GM23338 (cell line): Measurements from ENCODE around the gene MLPH. TPM values are rescaled to one million over a fixed set of nuclear protein-coding genes. Genes with fewer than 3 reads are reported as not detected.
A peak's percentile ranks its signal among the peaks of the same experiment; 100 is the strongest.

Experiments
- ATAC-seq: fragments of 200-7000 bp; cut with Tn5 transposase; 3 replicates; pipeline ENCODE4 v1.9.1; 2020
- DNase-seq: peaks from one replicate; pipeline ENCODE4 v3.0.0-alpha.2; 2015; ENCODE audit warnings: low spot score
- H2AFZ ChIP-seq: fragments of 200-600 bp; sonication (generic); 2 replicates; pipeline ENCODE4 v1.8.0; 2016; ENCODE audit warnings: antibody characterized with exemption, mild to moderate bottlenecking, moderate library complexity
- H3F3A ChIP-seq: fragments of 200-600 bp; sonication (generic); replicated peaks from 2 replicates; pipeline ENCODE4 v1.8.0; 2017; ENCODE audit warnings: antibody characterized with exemption, mixed run types, low read depth
- H3K27ac ChIP-seq: fragments of 200-600 bp; sonication (generic); 2 replicates; pipeline ENCODE4 v1.6.1; 2016; ENCODE audit warnings: low read depth
- H3K27me3 ChIP-seq: fragments of 200-600 bp; sonication (generic); 2 replicates; pipeline ENCODE4 v1.8.0; 2016; ENCODE audit warnings: mild to moderate bottlenecking, mixed run types, moderate library complexity; ENCODE audit not compliant: insufficient read depth
- H3K36me3 ChIP-seq: fragments of 200-600 bp; sonication (generic); 2 replicates; pipeline ENCODE4 v1.8.0; 2016; ENCODE audit warnings: mild to moderate bottlenecking; ENCODE audit not compliant: insufficient read depth
- H3K4me1 ChIP-seq: fragments of 200-600 bp; sonication (generic); 2 replicates; pipeline ENCODE4 v1.8.0; 2016; ENCODE audit warnings: mild to moderate bottlenecking, moderate library complexity; ENCODE audit not compliant: insufficient read depth
- H3K4me2 ChIP-seq: fragments of 200-600 bp; sonication (generic); 2 replicates; pipeline ENCODE4 v1.7.1; 2017; ENCODE audit warnings: mixed run types
- H3K4me3 ChIP-seq: fragments of 200-600 bp; sonication (generic); 2 replicates; pipeline ENCODE4 v1.6.1; 2016; ENCODE audit warnings: mixed run types
- H3K79me2 ChIP-seq: fragments of 200-600 bp; sonication (generic); replicated peaks from 2 replicates; pipeline ENCODE4 v1.8.0; 2017; ENCODE audit warnings: mild to moderate bottlenecking; ENCODE audit not compliant: insufficient read depth
- H3K9me2 ChIP-seq: fragments of 200-600 bp; sonication (generic); 2 replicates; pipeline ENCODE4 v1.8.0; 2017; ENCODE audit not compliant: insufficient read depth
- H4K20me1 ChIP-seq: fragments of 200-600 bp; sonication (generic); replicated peaks from 2 replicates; pipeline ENCODE4 v1.8.0; 2017; ENCODE audit warnings: mild to moderate bottlenecking; ENCODE audit not compliant: insufficient read depth
- H3K27ac Mint-ChIP-seq: 2 replicates; pipeline ENCODE4 v1.8.0; 2020; ENCODE audit warnings: inconsistent platforms, mild to moderate bottlenecking, moderate library complexity, mixed read lengths
- H3K27me3 Mint-ChIP-seq: 3 replicates; pipeline ENCODE4 v1.8.0; 2022; ENCODE audit warnings: low read depth, mild to moderate bottlenecking, moderate library complexity, mixed read lengths, inconsistent platforms; ENCODE audit not compliant: insufficient read depth, poor library complexity
- H3K36me3 Mint-ChIP-seq: 3 replicates; pipeline ENCODE4 v1.8.0; 2021; ENCODE audit warnings: low read depth, mild to moderate bottlenecking, inconsistent platforms, moderate library complexity, mixed read lengths
- H3K4me1 Mint-ChIP-seq: 3 replicates; pipeline ENCODE4 v1.8.0; 2020; ENCODE audit warnings: mild to moderate bottlenecking, inconsistent platforms, mixed read lengths
- H3K4me3 Mint-ChIP-seq: 3 replicates; pipeline ENCODE4 v1.8.0; 2021; ENCODE audit warnings: moderate library complexity, mild to moderate bottlenecking, inconsistent platforms, mixed read lengths
- H3K9me3 Mint-ChIP-seq: 3 replicates; pipeline ENCODE4 v1.8.0; 2020; ENCODE audit warnings: moderate library complexity, mild to moderate bottlenecking, inconsistent platforms, mixed read lengths
- CREB1 ChIP-seq: fragments of 250-450 bp; sonication (Bioruptor Pico); IDR thresholded peaks from 2 replicates; pipeline ENCODE4 v1.5.0; 2020; ENCODE audit warnings: low read depth, mild to moderate bottlenecking, moderate library complexity
- ETS1 ChIP-seq: IDR thresholded peaks from 2 replicates; pipeline ENCODE4 v1.6.1; 2016; ENCODE audit warnings: antibody characterized with exemption
- EZH2 ChIP-seq: fragments of 200-600 bp; sonication (generic); IDR thresholded peaks from one replicate; pipeline ENCODE4 v1.8.0; 2017; ENCODE audit warnings: antibody characterized with exemption, mild to moderate bottlenecking, low read depth; ENCODE audit not compliant: unreplicated experiment
- NANOG ChIP-seq: IDR thresholded peaks from 2 replicates; pipeline ENCODE4 v1.6.1; 2016; ENCODE audit warnings: antibody characterized with exemption, borderline replicate concordance
- POLR2AphosphoS5 ChIP-seq: IDR thresholded peaks from 2 replicates; pipeline ENCODE4 v1.6.1; 2016; ENCODE audit warnings: antibody characterized with exemption, low read depth
- REST ChIP-seq: IDR thresholded peaks from one replicate; pipeline ENCODE4 v1.6.1; 2018; ENCODE audit warnings: antibody characterized with exemption; ENCODE audit not compliant: unreplicated experiment
- STAT1 ChIP-seq: IDR thresholded peaks from one replicate; pipeline ENCODE4 v1.6.1; 2016; ENCODE audit warnings: antibody characterized with exemption; ENCODE audit not compliant: unreplicated experiment
- ZNF331 ChIP-seq: fragments of 250-450 bp; sonication (Bioruptor Pico); IDR thresholded peaks from 2 replicates; pipeline ENCODE4 v1.5.0; 2020; ENCODE audit warnings: low read depth, mild to moderate bottlenecking, moderate library complexity
- polyA plus RNA-seq: library from polyadenylated mRNA; unstranded; fragments of >200 nt; fragmentation: Nextera tagmentation; extraction: Ambion mirVana; gene quantifications from 2 replicates; pipeline ENCODE4 v1.2.1, GENCODE V29; 2016
- total RNA-seq: library from RNA; depleted of rRNA; stranded (reverse); fragments of >200 nt; shearing (Covaris generic); gene quantifications from 2 replicates; pipeline ENCODE4 v1.2.3, GENCODE V29; 2014
- TF ChIP-seq, protein P1 (sequence below), 2 experiments: fragments of 200-600 bp in 1 of 2; sonication (generic) in 1 of 2; conservative IDR thresholded peaks; 2 replicates each; pipeline versions ENCODE4 v1.5.1 to v1.6.1; 2016 to 2017; ENCODE audit warnings: antibody characterized with exemption in 2 of 2, low read depth in 2 of 2, mild to moderate bottlenecking in 2 of 2, moderate library complexity in 1 of 2

MLPH gene
- total and polyA plus RNA-seq, 2 experiments from 2014 or later: 13.6 to 16.5 TPM

DNA sequence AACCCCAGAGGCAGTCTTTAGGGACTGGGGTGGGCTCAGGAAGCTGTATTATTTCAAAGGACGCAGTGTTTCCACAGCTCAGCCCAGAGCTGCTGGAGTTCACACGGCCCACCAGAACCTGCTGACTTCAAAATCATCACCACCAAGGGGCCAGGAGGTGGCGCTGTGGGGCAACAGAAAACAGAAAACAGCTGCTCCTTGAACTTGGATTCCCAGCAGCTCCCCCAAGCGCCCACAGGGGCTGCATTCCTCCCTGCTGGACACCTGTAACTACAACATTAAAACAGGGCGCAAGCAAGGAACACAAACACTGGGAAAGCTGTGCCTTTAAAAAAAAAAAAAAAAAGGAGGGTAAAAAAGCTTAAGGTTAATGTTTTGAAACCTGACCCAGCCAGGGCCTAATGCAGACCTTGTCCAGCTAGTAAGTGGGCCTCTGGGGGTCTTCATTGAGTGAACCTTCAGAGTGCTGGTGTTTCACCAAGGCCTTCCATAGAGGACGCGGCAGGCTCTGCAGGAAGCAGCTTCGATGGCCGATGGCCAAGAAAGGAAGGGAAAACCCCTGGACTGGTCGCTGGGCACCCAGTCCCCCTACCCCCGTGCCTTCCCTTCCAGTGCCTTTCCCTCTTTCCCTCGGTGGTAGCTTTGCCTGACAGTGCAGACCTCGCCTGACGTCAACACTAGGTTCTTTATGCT lies 25.9 kb downstream of the MLPH start:
- no peak overlapping the region for H3K4me2 ChIP-seq
- no peak overlapping the region for H3K4me3 ChIP-seq
- no peak overlapping the region for H3K4me3 Mint-ChIP-seq
- peaks cover 3% of the 10 kb centered on the region; the same call in 1 of the 2 replicates for H3K4me1 ChIP-seq
- peaks cover 3% of the 10 kb centered on the region for H3K4me1 Mint-ChIP-seq
- peaks cover 2% of the 10 kb centered on the region for H3K27me3 Mint-ChIP-seq
- H3K27ac Mint-ChIP-seq: no peak overlapping the region
- H3K27ac ChIP-seq: peak overlapping the region; percentile 79
- no peak overlapping the region for H2AFZ ChIP-seq
- H4K20me1 ChIP-seq: 0 out of 2 replicates have a peak, but pooled peaks cover 6% of the 10 kb centered on the region
- H3K27me3 ChIP-seq: no peaks in the 10 kb centered on the region
- TF ChIP-seq CREB1 (CRISPR knock-in tag): no peak
- TF ChIP-seq, protein P1, sequence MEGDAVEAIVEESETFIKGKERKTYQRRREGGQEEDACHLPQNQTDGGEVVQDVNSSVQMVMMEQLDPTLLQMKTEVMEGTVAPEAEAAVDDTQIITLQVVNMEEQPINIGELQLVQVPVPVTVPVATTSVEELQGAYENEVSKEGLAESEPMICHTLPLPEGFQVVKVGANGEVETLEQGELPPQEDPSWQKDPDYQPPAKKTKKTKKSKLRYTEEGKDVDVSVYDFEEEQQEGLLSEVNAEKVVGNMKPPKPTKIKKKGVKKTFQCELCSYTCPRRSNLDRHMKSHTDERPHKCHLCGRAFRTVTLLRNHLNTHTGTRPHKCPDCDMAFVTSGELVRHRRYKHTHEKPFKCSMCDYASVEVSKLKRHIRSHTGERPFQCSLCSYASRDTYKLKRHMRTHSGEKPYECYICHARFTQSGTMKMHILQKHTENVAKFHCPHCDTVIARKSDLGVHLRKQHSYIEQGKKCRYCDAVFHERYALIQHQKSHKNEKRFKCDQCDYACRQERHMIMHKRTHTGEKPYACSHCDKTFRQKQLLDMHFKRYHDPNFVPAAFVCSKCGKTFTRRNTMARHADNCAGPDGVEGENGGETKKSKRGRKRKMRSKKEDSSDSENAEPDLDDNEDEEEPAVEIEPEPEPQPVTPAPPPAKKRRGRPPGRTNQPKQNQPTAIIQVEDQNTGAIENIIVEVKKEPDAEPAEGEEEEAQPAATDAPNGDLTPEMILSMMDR (conservative IDR thresholded peaks at IDR 0.05; ENCODE audit: low read depth in 2 of 2): peak; percentile 90 to 98
- peak; percentile 20 for TF ChIP-seq REST
- no peak for TF ChIP-seq ETS1
- no peak for TF ChIP-seq ZNF331 (CRISPR knock-in tag)
- no peaks in the 10 kb centered on the region; the same call in 2 of the 3 replicates for H3K36me3 Mint-ChIP-seq
- DNase-seq (peak; percentile 97), ATAC-seq (peak; percentile 92)
- no peaks in the 10 kb centered on the region for H3K36me3 ChIP-seq
- no peaks in the 10 kb centered on the region for H3K79me2 ChIP-seq
- 0 out of 2 replicates have a peak, but pooled peaks cover 7% of the 10 kb centered on the region for H3K9me2 ChIP-seq
- no peaks in the 10 kb centered on the region; the same call in 2 of the 3 replicates for H3K9me3 Mint-ChIP-seq
- H3F3A ChIP-seq: no peaks in the 10 kb centered on the region

GRCh38 chr2:237513693-237514092 lies 26.6 kb downstream of the MLPH start:
- H3F3A ChIP-seq: no peaks in the 10 kb centered on the region
- Mint-ChIP-seq H3K27ac (0 out of 2 replicates have a peak overlapping the region, but pooled peaks have one; percentile 31), H3K4me1 (peaks cover 3% of the 10 kb centered on the region), H3K36me3 (no peaks in the 10 kb centered on the region; the same call in 2 of the 3 replicates), H3K27me3 (peaks cover 2% of the 10 kb centered on the region), H3K9me3 (no peaks in the 10 kb centered on the region), H3K4me3 (no peak overlapping the region)
- H3K27me3 ChIP-seq: no peaks in the 10 kb centered on the region
- no peaks in the 10 kb centered on the region for H3K79me2 ChIP-seq
- peaks cover 3% of the 10 kb centered on the region; the same call in 1 of the 2 replicates for H3K4me1 ChIP-seq
- H2AFZ ChIP-seq: no peak overlapping the region
- 0 out of 2 replicates have a peak, but pooled peaks cover 7% of the 10 kb centered on the region for H3K9me2 ChIP-seq
- no peak overlapping the region for H3K4me2 ChIP-seq
- 0 out of 2 replicates have a peak, but pooled peaks cover 6% of the 10 kb centered on the region for H4K20me1 ChIP-seq
- ATAC-seq: no peak
- DNase-seq: no peak
- H3K36me3 ChIP-seq: no peaks in the 10 kb centered on the region
- H3K4me3 ChIP-seq: no peak overlapping the region
- H3K27ac ChIP-seq: peak overlapping the region; percentile 79; the same call in 1 of the 2 replicates
- TF ChIP-seq STAT1 (no peak), POLR2AphosphoS5 (no peak), EZH2 (no peak), ETS1 (no peak), NANOG (no peak), ZNF331 (CRISPR knock-in tag) (no peak)
